GM19395 (cell line): Measurements from ENCODE around the gene KRTAP16-1.
"Not testable (repeated sequence)": the region's sequence is repeated elsewhere in the genome, so short reads cannot be mapped to it uniquely, and the experiment has no call there.

Experiments used
- ATAC-seq: cut with Tn5 transposase; IDR thresholded peaks from one replicate; pipeline ENCODE4 v1.9.1; 2021; ENCODE audit warnings: mild to moderate bottlenecking, moderate library complexity; ENCODE audit not compliant: unreplicated experiment

The KRTAP16-1 gene

GRCh38 chr17:41302981-41303380 lies 6.1 kb downstream of the KRTAP16-1 start:
- no peak for ATAC-seq

- ATAC-seq, result no peak
Measured at GRCh38 chr17:41301916-41302901, 6.9 kb downstream of the KRTAP16-1 start, which contains the start of gene KRTAP29-1. KRTAP29-1 (minus strand) TSS chr17:41302851; CDS start chr17:41302851, 0 bp downstream.

- no peak for ATAC-seq
Measured at GRCh38 chr17:41301204-41301790, 7.8 kb downstream of the KRTAP16-1 start.

GRCh38 chr17:41298458-41299135 lies 10.5 kb downstream of the KRTAP16-1 start:
- no peak for ATAC-seq

GRCh38 chr17:41296846-41297245 lies 12.3 kb downstream of the KRTAP16-1 start:
- ATAC-seq, result no peak

GRCh38 chr17:41294016-41294415 lies 15.1 kb downstream of the KRTAP16-1 start:
- ATAC-seq, result no peak

GRCh38 chr17:41287050-41287449 lies 22.1 kb downstream of the KRTAP16-1 start:
- no peak for ATAC-seq

GRCh38 chr17:41284546-41284945 lies 24.6 kb downstream of the KRTAP16-1 start:
- no peak for ATAC-seq

GRCh38 chr17:41284043-41284442 lies 25.1 kb downstream of the KRTAP16-1 start:
- ATAC-seq, result no peak

GRCh38 chr17:41278176-41278955 lies 30.7 kb downstream of the KRTAP16-1 start:
- ATAC-seq, result no peak

GRCh38 chr17:41275648-41276190 lies 33.4 kb downstream of the KRTAP16-1 start, which contains the start of gene KRTAP9-7:
KRTAP9-7 (plus strand) TSS chr17:41275698; CDS start chr17:41275698, 0 bp downstream.
- ATAC-seq, result not testable (repeated sequence)

GRCh38 chr17:41271858-41272257 lies 37.3 kb downstream of the KRTAP16-1 start:
- ATAC-seq, result no peak

GRCh38 chr17:41271323-41271722 lies 37.8 kb downstream of the KRTAP16-1 start:
- not testable (repeated sequence) for ATAC-seq

- no peak for ATAC-seq
Measured at GRCh38 chr17:41267711-41268110, 41.4 kb downstream of the KRTAP16-1 start.

- ATAC-seq, result no peak
Measured at GRCh38 chr17:41265078-41265477, 44.0 kb downstream of the KRTAP16-1 start, which contains the start of gene KRTAP9-6. KRTAP9-6 (plus strand) TSS chr17:41265378; CDS start chr17:41265378, 0 bp downstream.

- no peak for ATAC-seq
Measured at GRCh38 chr17:41264599-41264998, 44.5 kb downstream of the KRTAP16-1 start.

GRCh38 chr17:41263212-41263611 lies 45.9 kb downstream of the KRTAP16-1 start:
- no peak for ATAC-seq

- ATAC-seq, result no peak
Measured at GRCh38 chr17:41258406-41258805, 50.7 kb downstream of the KRTAP16-1 start.
